ENCODE data around the gene CSN3.

CSN3 gene

DNA sequence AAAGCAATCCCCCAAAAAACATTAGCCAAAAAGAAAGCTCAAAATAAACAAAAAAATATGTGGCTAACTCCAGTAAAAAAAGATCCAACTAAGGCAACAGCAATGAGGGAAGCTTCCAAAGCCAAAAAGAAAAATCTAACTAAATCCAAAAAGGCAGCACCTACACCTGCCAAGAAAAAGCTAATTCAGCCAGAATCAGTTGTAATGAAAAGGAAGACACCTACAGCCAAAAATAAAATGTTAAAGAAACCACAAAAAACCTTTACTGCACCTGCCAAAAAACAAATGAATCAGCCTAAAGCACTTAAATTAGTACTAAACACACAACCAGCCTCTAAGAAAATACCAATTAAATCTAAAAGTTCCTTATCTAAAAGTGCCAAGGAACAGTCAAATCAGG, 55.2 kb downstream of the CSN3 start:
- no peak for FAIRE-seq

DNA sequence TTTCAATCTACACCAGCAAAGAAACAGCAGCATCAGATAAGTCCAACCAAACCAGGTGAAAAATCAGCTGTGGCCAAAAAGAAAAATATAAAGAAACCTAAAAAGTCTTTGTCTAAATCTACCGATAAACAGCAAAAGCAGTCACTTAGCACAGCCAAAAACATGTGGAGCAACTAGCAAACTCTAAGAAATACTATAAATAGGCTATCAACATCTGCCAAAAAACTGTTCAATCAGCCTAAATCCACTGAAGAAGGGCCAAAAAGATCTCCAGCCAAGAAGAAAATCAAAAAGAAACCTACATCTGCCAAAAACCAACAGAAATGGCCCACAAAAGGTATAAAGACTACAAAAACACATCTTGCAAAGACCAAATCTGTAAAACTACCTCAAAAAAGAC, 55.7 kb downstream of the CSN3 start:
- no peak for FAIRE-seq

DNA sequence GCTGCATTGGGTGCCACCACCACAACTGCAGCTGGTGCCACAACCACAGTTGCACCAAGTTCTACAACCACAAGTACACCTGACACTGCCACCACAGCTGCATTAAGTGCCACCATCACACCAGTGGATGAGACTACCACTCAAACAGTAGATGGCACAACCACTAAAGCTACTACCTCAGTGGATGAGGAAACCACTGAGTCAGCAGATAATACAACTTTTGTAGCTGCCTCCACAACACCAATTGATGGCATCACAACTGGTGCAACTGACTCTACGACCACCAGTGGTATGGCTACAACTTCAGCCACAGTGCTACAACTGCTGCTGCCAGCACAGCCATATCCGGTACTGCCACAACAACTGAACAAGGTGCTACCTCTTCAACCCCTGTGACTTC, 57.2 kb downstream of the CSN3 start:
- FAIRE-seq = no peak

DNA sequence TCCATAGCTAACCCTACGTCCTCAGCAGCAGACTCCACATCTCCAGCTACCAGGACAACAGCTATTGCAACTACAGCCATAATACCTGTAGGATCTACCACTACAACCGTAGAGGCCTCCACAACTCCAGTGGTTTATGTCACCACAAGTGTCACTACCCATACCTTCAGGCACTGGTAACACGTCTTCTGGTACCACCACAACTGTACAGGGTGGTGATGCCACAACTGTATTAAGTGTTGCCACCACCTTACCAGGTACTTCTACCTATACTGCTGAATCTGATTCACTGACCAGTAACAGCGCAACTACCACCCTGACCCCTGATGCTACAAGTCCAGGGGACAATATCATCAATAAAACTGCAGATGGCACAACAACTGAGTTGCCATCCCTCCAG, 57.8 kb downstream of the CSN3 start:
- FAIRE-seq = no peak
